ENCODE measurements around the gene DMBT1. TPM values are rescaled to one million over a fixed set of nuclear protein-coding genes. Genes with fewer than 3 reads are reported as not detected.

The DMBT1 gene
- total and polyA plus RNA-seq, 2 of the 4 experiments (the other 2 are of a cell fraction) = under 0.01 TPM; not detected in 1

DNA sequence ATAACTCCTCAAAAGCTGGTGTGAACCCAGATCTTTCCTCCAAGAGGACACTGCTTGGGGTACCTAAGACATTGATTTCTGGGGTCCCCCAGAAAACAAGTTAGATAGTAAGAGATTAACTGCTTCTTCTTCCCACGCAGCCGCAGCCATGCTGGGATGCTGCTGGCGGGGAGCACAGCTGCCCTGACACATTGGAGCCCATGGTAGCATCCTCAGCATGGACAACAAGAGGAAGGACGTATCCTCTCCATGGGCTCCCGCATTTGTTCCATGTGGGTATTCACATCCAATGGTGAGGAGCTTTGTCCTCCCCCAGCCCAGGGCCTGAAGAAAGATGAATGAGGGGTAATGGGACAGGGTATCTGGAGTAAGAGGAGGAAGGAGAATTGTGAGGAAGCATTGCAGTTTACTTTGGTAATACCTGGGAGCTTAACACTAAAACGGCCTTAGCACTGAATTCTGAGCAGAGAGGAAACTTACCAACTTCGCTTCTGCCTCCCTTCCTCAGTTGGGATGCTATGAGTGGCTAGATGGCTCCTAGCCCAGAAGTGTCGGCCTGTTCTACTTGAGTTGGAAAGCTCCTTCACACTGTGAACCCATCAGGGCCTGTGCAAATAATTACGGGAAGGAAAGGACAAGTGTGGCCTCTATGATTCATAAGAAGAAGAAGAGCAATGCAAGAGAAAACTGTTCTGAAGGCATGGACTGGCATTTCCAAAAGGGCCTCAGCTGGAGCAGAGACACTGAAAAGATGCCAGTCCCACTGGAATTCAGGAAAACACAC lies 95.2 kb downstream of the DMBT1 start:
- Histone ChIP-seq H3K9me1 (ENCODE audit: insufficient read depth, low read length) (no peaks in the 10 kb centered on the region), H3K9me3 (ENCODE audit: control insufficient read depth, insufficient read depth, low read length) (no peaks in the 10 kb centered on the region), H3K14ac (replicated peaks; ENCODE audit: low read depth, low read length) (no peak overlapping the region), H3K4me2 (ENCODE audit: low read depth, low read length) (no peak overlapping the region), H2BK120ac (ENCODE audit: low read depth, low read length) (no peak overlapping the region), H4K91ac (ENCODE audit: insufficient read depth, low read depth, low read length) (no peak overlapping the region), H2BK15ac (ENCODE audit: low read depth, low read length) (no peak overlapping the region), H2AK9ac (replicated peaks; ENCODE audit: low read depth, low read length, poor library complexity) (no peak overlapping the region), H3K4ac (ENCODE audit: low read depth, low read length) (no peak overlapping the region), H3K9ac (ENCODE audit: low read depth, low read length) (no peak overlapping the region), H3K23ac (ENCODE audit: low read depth, low read length) (no peak overlapping the region), H3K27ac (ENCODE audit: insufficient read depth, low read length) (no peak overlapping the region), H3K36me3 (ENCODE audit: control insufficient read depth, insufficient read depth, low read length) (no peaks in the 10 kb centered on the region), H3K18ac (ENCODE audit: low read depth, low read length) (no peak overlapping the region), H3K79me1 (ENCODE audit: low read depth in 1 of 2, low read length in 2 of 2) (no peaks in the 10 kb centered on the region), H4K8ac (ENCODE audit: low read depth in 2 of 2, low read length in 2 of 2) (no peak overlapping the region), H3K27me3 (ENCODE audit: control insufficient read depth, insufficient read depth, low read length) (no peaks in the 10 kb centered on the region), H3K4me1 (ENCODE audit: control insufficient read depth, insufficient read depth, low read length) (no peaks in the 10 kb centered on the region), H2AFZ (replicated peaks; ENCODE audit: low read length, poor library complexity) (no peak overlapping the region), H4K5ac (ENCODE audit: low read depth, low read length) (no peak overlapping the region), H3K56ac (ENCODE audit: extremely low read depth, insufficient read depth, low read length) (no peak overlapping the region), H2BK5ac (ENCODE audit: low read depth, low read length, poor library complexity, severe bottlenecking) (no peak overlapping the region), H2AK5ac (ENCODE audit: low read depth, low read length) (no peak overlapping the region), H2BK20ac (ENCODE audit: low read depth, low read length) (no peak overlapping the region), H3K4me3 (ENCODE audit: insufficient read depth, low read depth, low read length) (no peak overlapping the region), H4K20me1 (ENCODE audit: insufficient read depth, low read length) (no peaks in the 10 kb centered on the region)
- ChIA-PET POLR2A (ENCODE audit: unreplicated experiment) (no interaction called here), CTCF (no interaction called here)
- in situ Hi-C loops (cut with MboI; ENCODE audit: low sequenced_read_pairs) (loop anchor here (25.0 kb wide), 1 partner anchor 907 kb away; no protein-coding TSS in a partner anchor), intact Hi-C loops (cut with micrococcal nuclease) (no loop called here), dilution Hi-C loops (cut with HindIII; ENCODE audit: low sequenced_read_pairs, unreplicated experiment) (no loop called here)
- 67% methylated on average over 5 of the region's 9 CpGs; no CpG with 5 or more reads in 1 of the 2 experiments for WGBS, 2 experiments (ENCODE audit: extremely low coverage in 2 of 2, insufficient read length in 1 of 2)
- DNase-seq (no peak), ATAC-seq (ENCODE audit: low read depth) (no peak)
- BruUV-seq (replicated peaks) = no TSS peak
- TF ChIP-seq MXI1 (IDR thresholded peaks at IDR 0.05; ENCODE audit: borderline replicate concordance, low read depth, low read length) = no peak
- TF ChIP-seq RAD21 (IDR thresholded peaks at IDR 0.05; ENCODE audit: low read length) = no peak
- TF ChIP-seq FOS (IDR thresholded peaks at IDR 0.05; ENCODE audit: low read depth, low read length) = no peak
- no peak for TF ChIP-seq CTCF (conservative IDR thresholded peaks at IDR 0.05; ENCODE audit: low read depth, low read length)
- TF ChIP-seq RCOR1 (IDR thresholded peaks at IDR 0.05; ENCODE audit: insufficient replicate concordance, low read length) = no peak

Measured in IMR-90 (cell line).